Activated T-helper 1 cell treated with anti-CD3 and anti-CD28 coated beads, Interleukin-12 subunit alpha, Interleukin-12 subunit beta, Interleukin-2, Interleukin-4 antibody, amounts not matched to agents 30 ng/mL and 10 ng/mL and 1 ng/mL, durations not matched to agents 14 hours and 24 hours and 36 hours (primary cell): ENCODE data around the gene DDAH2. TPM values are rescaled to one million over a fixed set of nuclear protein-coding genes. Genes with fewer than 3 reads are reported as not detected.

ENCODE experiments used
- DNase-seq: peaks from one replicate; pipeline ENCODE4 v3.0.0; 2021; ENCODE audit warnings: low spot score
- H3K27ac Mint-ChIP-seq: one replicate; pipeline ENCODE4 v1.8.0; 2021; ENCODE audit warnings: mild to moderate bottlenecking, mixed read lengths
- H3K27me3 Mint-ChIP-seq: one replicate; pipeline ENCODE4 v1.8.0; 2022; ENCODE audit warnings: mild to moderate bottlenecking, moderate library complexity, mixed read lengths; ENCODE audit not compliant: insufficient read depth
- H3K36me3 Mint-ChIP-seq: one replicate; pipeline ENCODE4 v1.8.0; 2021; ENCODE audit warnings: low read depth, mixed read lengths
- H3K4me1 Mint-ChIP-seq: one replicate; pipeline ENCODE4 v1.8.0; 2021; ENCODE audit warnings: low read depth, mixed read lengths
- H3K4me3 Mint-ChIP-seq: one replicate; pipeline ENCODE4 v1.8.0; 2021; ENCODE audit warnings: mild to moderate bottlenecking, moderate library complexity, mixed read lengths
- H3K9me3 Mint-ChIP-seq: one replicate; pipeline ENCODE4 v1.8.0; 2021; ENCODE audit warnings: mixed read lengths
- intact Hi-C: fragments of 100-400 bp; cut with micrococcal nuclease; formaldehyde crosslinking; loops from one replicate; pipeline ENCODE4 v1.15.1; 2024
- total RNA-seq: library from RNA; stranded (reverse); gene quantifications from 2 replicates; pipeline ENCODE4 v1.2.3, GENCODE V29; 2022

Gene DDAH2
- total RNA-seq, 1 donor from 2014 or later = 4.9 TPM

GRCh38 chr6:31736021-31736767 is 7.1 kb upstream of the DDAH2 start, which contains the start of gene CLIC1:
TSS of gene CLIC1 (minus strand) at chr6:31736530. CDS start at chr6:31736300, 230 bp downstream.
- Mint-ChIP-seq H3K4me3 (peak within 1 kb of the TSS; percentile 98), H3K27me3 (peaks cover 3% of the 10 kb centered on the region), H3K27ac (peak within 1 kb of the TSS; percentile 99), H3K4me1 (peaks cover 59% of the 10 kb centered on the region), H3K9me3 (no peaks in the 10 kb centered on the region), H3K36me3 (peaks cover 35% of the 10 kb centered on the region)
- peak; percentile 80 for DNase-seq
- intact Hi-C loops = loop anchor here (1.0 to 5.0 kb wide), 3 partner anchors 33 to 164 kb away; partner anchors contain the start of genes ABHD16A, LSM2 and LTA

- intact Hi-C loops = loop anchor here (5.0 kb wide), 1 partner anchor 163 kb away; the partner anchor contains the start of gene LTA
- Mint-ChIP-seq H3K9me3 (no peaks in the 10 kb centered on the region), H3K36me3 (peaks cover 41% of the 10 kb centered on the region)
These were observed 5.8 kb upstream of the DDAH2 start for GRCh38 chr6:31734821-31735406.

GRCh38 chr6:31734247-31734820 is 5.2 kb upstream of the DDAH2 start:
- peaks cover 3% of the 10 kb centered on the region for H3K27me3 Mint-ChIP-seq
- H3K36me3 Mint-ChIP-seq = peaks cover 40% of the 10 kb centered on the region
- H3K27ac Mint-ChIP-seq = peak overlapping the region; percentile 99
- intact Hi-C loops = no loop called here
- H3K4me3 Mint-ChIP-seq = peak overlapping the region; percentile 98
- no peak for DNase-seq
- no peaks in the 10 kb centered on the region for H3K9me3 Mint-ChIP-seq
- peaks cover 59% of the 10 kb centered on the region for H3K4me1 Mint-ChIP-seq

More at GRCh38 chr6:31734821-31735406, 5.8 kb upstream of the DDAH2 start:
- peaks cover 59% of the 10 kb centered on the region for H3K4me1 Mint-ChIP-seq
- H3K4me3 Mint-ChIP-seq = peak overlapping the region; percentile 98
- peak overlapping the region; percentile 99 for H3K27ac Mint-ChIP-seq
- peak; percentile 56 for DNase-seq
- peaks cover 3% of the 10 kb centered on the region for H3K27me3 Mint-ChIP-seq

- intact Hi-C loops = no loop called here
- peaks cover 40% of the 10 kb centered on the region for H3K36me3 Mint-ChIP-seq
- H3K9me3 Mint-ChIP-seq = no peaks in the 10 kb centered on the region
- peak overlapping the region; percentile 73 for H3K27ac Mint-ChIP-seq
- peaks cover 3% of the 10 kb centered on the region for H3K27me3 Mint-ChIP-seq
- no peak for DNase-seq
- H3K4me1 Mint-ChIP-seq = peaks cover 57% of the 10 kb centered on the region
- peak overlapping the region; percentile 98 for H3K4me3 Mint-ChIP-seq
These were observed 4.6 kb upstream of the DDAH2 start for GRCh38 chr6:31733734-31734133.

GRCh38 chr6:31732029-31732428 is 2.9 kb upstream of the DDAH2 start:
- Mint-ChIP-seq H3K27me3 (peaks cover 3% of the 10 kb centered on the region), H3K27ac (no peak overlapping the region), H3K4me1 (peaks cover 49% of the 10 kb centered on the region), H3K9me3 (no peaks in the 10 kb centered on the region), H3K36me3 (peaks cover 40% of the 10 kb centered on the region), H3K4me3 (no peak overlapping the region)
- intact Hi-C loops = no loop called here
- DNase-seq = no peak

GRCh38 chr6:31730631-31731086 is 1.6 kb upstream of the DDAH2 start:
- peaks cover 37% of the 10 kb centered on the region for H3K36me3 Mint-ChIP-seq
- H3K4me1 Mint-ChIP-seq = peaks cover 56% of the 10 kb centered on the region
- intact Hi-C loops = no loop called here
- H3K9me3 Mint-ChIP-seq = no peaks in the 10 kb centered on the region
- H3K27ac Mint-ChIP-seq = peak overlapping the region; percentile 45
- no peak for DNase-seq
- peak overlapping the region; percentile 95 for H3K4me3 Mint-ChIP-seq
- no peaks in the 10 kb centered on the region for H3K27me3 Mint-ChIP-seq

GRCh38 chr6:31729979-31730630 is 1.0 kb upstream of the DDAH2 start:
- Mint-ChIP-seq H3K4me1 (peaks cover 59% of the 10 kb centered on the region), H3K4me3 (peak overlapping the region; percentile 95), H3K9me3 (no peaks in the 10 kb centered on the region), H3K36me3 (peaks cover 33% of the 10 kb centered on the region), H3K27me3 (no peaks in the 10 kb centered on the region), H3K27ac (peak overlapping the region; percentile 45)
- DNase-seq = peak; percentile 57
- intact Hi-C loops = loop anchor here (1.0 to 2.0 kb wide), 6 partner anchors 8 to 167 kb away; partner anchors contain the start of genes ABHD16A and EHMT2

- H3K9me3 Mint-ChIP-seq = no peaks in the 10 kb centered on the region
- peak; percentile 68 for DNase-seq
- H3K27ac Mint-ChIP-seq = peak overlapping the region; percentile 74
- intact Hi-C loops = loop anchor here (1.0 to 2.0 kb wide), 6 partner anchors 9 to 167 kb away; partner anchors contain the start of genes ABHD16A and EHMT2
- peak overlapping the region; percentile 95 for H3K4me3 Mint-ChIP-seq
- peaks cover 29% of the 10 kb centered on the region for H3K36me3 Mint-ChIP-seq
- peaks cover 54% of the 10 kb centered on the region for H3K4me1 Mint-ChIP-seq
- no peaks in the 10 kb centered on the region for H3K27me3 Mint-ChIP-seq
These were observed 448 bp upstream of the DDAH2 start for GRCh38 chr6:31729515-31729978.

GRCh38 chr6:31727717-31728671 is 1.1 kb downstream of the DDAH2 start:
- peak overlapping the region; percentile 73 for H3K27ac Mint-ChIP-seq
- peaks cover 40% of the 10 kb centered on the region for H3K4me1 Mint-ChIP-seq
- no peaks in the 10 kb centered on the region for H3K9me3 Mint-ChIP-seq
- peak overlapping the region; percentile 64 for H3K4me3 Mint-ChIP-seq
- intact Hi-C loops = loop anchor here (2.0 kb wide), 1 partner anchor 169 kb away; the partner anchor contains the start of gene EHMT2
- no peaks in the 10 kb centered on the region for H3K27me3 Mint-ChIP-seq
- DNase-seq = no peak
- peaks cover 14% of the 10 kb centered on the region for H3K36me3 Mint-ChIP-seq

- DNase-seq = no peak
- H3K9me3 Mint-ChIP-seq = no peaks in the 10 kb centered on the region
- H3K27me3 Mint-ChIP-seq = no peaks in the 10 kb centered on the region
These were observed 1.9 kb downstream of the DDAH2 start for GRCh38 chr6:31727034-31727716.

More at GRCh38 chr6:31727034-31727716, 1.9 kb downstream of the DDAH2 start:
- H3K4me1 Mint-ChIP-seq = peaks cover 40% of the 10 kb centered on the region
- peak overlapping the region; percentile 73 for H3K27ac Mint-ChIP-seq
- H3K4me3 Mint-ChIP-seq = peak overlapping the region; percentile 64
- peaks cover 14% of the 10 kb centered on the region for H3K36me3 Mint-ChIP-seq
- intact Hi-C loops = no loop called here
